HL-60 (cell line): ENCODE measurements around the gene PSRC1.

Source experiments
- DNase-seq, 2 experiments: peaks; one replicate each; pipeline ENCODE4 v3.0.0-alpha.2; 2010 to 2020; ENCODE audit warnings: low read depth in 1 of 2, low spot score in 1 of 2
- H3K27ac ChIP-seq: fragments of 250-450 bp; sonication (Bioruptor Pico); replicated peaks from 2 replicates; pipeline ENCODE4 v1.5.1; 2020; ENCODE audit warnings: mild to moderate bottlenecking, moderate library complexity
- H3K27me3 ChIP-seq: fragments of 250-450 bp; sonication (Bioruptor Pico); 2 replicates; pipeline ENCODE4 v1.5.1; 2021; ENCODE audit warnings: mild to moderate bottlenecking, moderate library complexity; ENCODE audit not compliant: insufficient read depth, poor library complexity, severe bottlenecking
- H3K4me3 ChIP-seq: replicated peaks from 2 replicates; pipeline ENCODE4 v1.5.1; 2011; ENCODE audit warnings: mild to moderate bottlenecking, control low read depth, low read length; ENCODE audit not compliant: insufficient read depth
- GABPA ChIP-seq: IDR thresholded peaks from 2 replicates; pipeline ENCODE4 v1.6.1; 2012; ENCODE audit warnings: low read depth
- POLR2AphosphoS5 ChIP-seq: IDR thresholded peaks from 2 replicates; pipeline ENCODE4 v1.6.1; 2012; ENCODE audit warnings: low read depth
- SPI1 ChIP-seq: IDR thresholded peaks from 2 replicates; pipeline ENCODE4 v1.6.1; 2012; ENCODE audit warnings: low read depth, mild to moderate bottlenecking, borderline replicate concordance
- TF ChIP-seq, protein P1 (sequence below): IDR thresholded peaks from 2 replicates; pipeline ENCODE4 v1.6.1; 2012; ENCODE audit warnings: low read depth; ENCODE audit not compliant: insufficient replicate concordance
- TF ChIP-seq, protein P2 (sequence below): IDR thresholded peaks from one replicate; pipeline ENCODE4 v1.5.1; 2011; ENCODE audit warnings: low read length, control low read depth, inconsistent platforms; ENCODE audit not compliant: insufficient read depth

PSRC1 gene

DNA sequence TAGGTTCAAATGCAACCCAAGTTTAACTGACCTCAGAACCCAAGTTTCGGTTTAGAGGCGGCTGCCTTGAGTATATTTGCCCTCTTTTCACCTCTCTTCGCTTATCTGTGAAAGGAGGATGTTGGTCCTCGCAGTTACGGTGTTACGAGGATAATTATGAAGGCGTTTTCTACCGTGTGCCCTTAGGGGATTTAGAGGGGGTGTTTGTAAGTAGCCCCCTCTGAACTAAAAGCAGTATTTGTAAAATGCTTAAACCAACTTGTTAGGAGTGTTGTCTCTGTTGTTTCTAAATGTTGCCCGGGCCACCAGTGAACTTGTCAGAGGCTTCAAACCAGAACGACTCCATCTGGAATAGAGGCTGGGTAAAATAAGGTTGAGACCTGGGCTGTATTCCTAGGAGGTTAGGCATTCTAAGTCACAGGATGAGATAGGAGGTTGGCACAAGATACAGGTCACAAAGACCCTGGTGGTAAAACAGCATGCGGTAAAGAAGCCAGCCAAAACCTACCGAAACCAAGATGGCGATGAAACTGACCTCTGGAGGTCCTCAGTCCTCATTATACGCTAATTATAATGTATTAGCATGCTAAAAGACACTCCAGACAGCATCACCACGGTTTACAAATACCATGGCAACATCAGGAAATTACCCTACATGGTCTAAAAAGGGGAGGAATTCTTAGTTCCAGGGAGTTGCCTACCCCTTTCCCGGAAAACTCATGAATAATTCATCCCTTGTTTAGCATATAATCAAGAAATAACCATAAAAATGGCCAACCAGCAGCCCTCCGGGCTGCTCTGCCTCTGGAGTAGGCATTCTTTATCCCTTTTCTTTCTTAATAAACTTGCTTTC is 1.0 kb upstream of the PSRC1 start:
- TF ChIP-seq, protein P1, sequence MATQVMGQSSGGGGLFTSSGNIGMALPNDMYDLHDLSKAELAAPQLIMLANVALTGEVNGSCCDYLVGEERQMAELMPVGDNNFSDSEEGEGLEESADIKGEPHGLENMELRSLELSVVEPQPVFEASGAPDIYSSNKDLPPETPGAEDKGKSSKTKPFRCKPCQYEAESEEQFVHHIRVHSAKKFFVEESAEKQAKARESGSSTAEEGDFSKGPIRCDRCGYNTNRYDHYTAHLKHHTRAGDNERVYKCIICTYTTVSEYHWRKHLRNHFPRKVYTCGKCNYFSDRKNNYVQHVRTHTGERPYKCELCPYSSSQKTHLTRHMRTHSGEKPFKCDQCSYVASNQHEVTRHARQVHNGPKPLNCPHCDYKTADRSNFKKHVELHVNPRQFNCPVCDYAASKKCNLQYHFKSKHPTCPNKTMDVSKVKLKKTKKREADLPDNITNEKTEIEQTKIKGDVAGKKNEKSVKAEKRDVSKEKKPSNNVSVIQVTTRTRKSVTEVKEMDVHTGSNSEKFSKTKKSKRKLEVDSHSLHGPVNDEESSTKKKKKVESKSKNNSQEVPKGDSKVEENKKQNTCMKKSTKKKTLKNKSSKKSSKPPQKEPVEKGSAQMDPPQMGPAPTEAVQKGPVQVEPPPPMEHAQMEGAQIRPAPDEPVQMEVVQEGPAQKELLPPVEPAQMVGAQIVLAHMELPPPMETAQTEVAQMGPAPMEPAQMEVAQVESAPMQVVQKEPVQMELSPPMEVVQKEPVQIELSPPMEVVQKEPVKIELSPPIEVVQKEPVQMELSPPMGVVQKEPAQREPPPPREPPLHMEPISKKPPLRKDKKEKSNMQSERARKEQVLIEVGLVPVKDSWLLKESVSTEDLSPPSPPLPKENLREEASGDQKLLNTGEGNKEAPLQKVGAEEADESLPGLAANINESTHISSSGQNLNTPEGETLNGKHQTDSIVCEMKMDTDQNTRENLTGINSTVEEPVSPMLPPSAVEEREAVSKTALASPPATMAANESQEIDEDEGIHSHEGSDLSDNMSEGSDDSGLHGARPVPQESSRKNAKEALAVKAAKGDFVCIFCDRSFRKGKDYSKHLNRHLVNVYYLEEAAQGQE: no peak
- TF ChIP-seq SPI1 (no peak), POLR2AphosphoS5 (no peak), GABPA (no peak)
- TF ChIP-seq, protein P2, sequence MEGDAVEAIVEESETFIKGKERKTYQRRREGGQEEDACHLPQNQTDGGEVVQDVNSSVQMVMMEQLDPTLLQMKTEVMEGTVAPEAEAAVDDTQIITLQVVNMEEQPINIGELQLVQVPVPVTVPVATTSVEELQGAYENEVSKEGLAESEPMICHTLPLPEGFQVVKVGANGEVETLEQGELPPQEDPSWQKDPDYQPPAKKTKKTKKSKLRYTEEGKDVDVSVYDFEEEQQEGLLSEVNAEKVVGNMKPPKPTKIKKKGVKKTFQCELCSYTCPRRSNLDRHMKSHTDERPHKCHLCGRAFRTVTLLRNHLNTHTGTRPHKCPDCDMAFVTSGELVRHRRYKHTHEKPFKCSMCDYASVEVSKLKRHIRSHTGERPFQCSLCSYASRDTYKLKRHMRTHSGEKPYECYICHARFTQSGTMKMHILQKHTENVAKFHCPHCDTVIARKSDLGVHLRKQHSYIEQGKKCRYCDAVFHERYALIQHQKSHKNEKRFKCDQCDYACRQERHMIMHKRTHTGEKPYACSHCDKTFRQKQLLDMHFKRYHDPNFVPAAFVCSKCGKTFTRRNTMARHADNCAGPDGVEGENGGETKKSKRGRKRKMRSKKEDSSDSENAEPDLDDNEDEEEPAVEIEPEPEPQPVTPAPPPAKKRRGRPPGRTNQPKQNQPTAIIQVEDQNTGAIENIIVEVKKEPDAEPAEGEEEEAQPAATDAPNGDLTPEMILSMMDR: no peak
- H3K27me3 ChIP-seq: no peaks in the 10 kb centered on the region
- peak overlapping the region; percentile 84 for H3K4me3 ChIP-seq
- H3K27ac ChIP-seq: peak overlapping the region; percentile 82
- no peak for DNase-seq

DNA sequence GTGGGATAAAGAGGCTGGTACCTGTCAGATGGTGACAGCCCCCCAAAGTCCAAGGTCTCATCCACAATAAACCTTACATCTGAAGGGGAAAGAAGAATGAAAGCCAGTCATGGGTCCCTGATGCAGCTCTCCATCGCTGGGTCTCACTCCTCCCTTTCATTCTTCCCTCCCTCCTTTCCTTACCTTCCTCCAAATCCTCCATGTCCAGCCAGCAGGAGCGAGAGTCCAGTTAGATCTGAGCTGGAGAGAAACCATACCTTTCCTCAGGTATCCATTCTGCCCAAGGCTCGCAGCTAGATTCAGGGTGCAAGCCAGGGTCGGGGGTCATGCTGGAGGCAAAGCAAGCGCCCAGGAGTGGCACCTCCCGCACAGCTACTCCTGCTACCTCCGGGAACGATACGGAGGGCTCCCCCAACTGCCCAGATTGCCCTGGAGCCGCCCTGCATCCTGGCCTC is 421 bp downstream of the PSRC1 start:
- peak overlapping the region; percentile 84 for H3K4me3 ChIP-seq
- H3K27ac ChIP-seq: peak overlapping the region; percentile 82
- DNase-seq: no peak
- H3K27me3 ChIP-seq: no peaks in the 10 kb centered on the region
- no peak for TF ChIP-seq POLR2AphosphoS5
- TF ChIP-seq, protein P1: no peak
- TF ChIP-seq SPI1: no peak
- TF ChIP-seq GABPA: no peak
- TF ChIP-seq, protein P2: no peak

DNA sequence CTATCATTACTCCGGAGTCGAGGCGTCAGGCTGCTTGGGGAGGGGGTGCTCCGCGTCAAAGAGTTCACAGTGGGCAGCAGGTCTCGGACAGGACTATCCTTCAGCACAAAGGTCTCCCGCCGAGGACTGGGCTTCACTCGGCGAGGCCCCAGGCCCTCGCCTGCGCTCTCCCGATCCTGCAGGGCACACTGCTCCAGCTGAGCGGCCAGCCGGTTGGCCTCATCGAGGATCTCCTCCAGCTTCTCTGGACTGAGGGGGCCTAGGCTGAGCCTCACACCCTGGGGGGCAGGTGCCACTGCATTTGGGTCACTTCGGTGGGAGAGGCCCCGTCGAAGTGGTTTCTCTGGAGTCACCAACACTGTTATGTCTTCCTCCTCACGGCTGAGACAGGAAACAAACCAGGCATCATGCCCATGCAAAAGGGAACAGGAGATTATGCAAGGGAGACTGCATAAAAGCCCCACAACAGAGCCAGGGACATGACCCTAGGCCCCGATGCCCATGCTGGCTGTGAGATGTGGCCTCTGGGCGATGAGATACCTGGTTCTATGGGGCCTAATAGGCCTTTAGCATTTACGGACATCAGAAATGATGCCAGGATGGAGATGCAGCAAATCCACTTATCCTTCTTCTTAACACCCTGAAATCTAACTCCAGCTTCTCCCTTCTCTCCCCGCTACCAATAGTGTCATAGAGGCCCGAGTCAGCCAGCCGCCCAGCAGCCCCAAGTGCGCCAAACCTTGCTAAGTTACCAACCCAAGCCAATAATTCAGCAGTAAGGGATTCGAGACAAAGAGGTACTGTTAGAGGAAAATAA is 1.1 kb downstream of the PSRC1 start:
- peak in 1 of 2 experiments; percentile 69 for DNase-seq
- TF ChIP-seq POLR2AphosphoS5 (0 out of 2 replicates have a peak, but pooled peaks have one; percentile 36), SPI1 (peak; percentile 19; the same call in 1 of the 2 replicates)
- TF ChIP-seq, protein P1: no peak
- H3K27me3 ChIP-seq: no peaks in the 10 kb centered on the region
- H3K4me3 ChIP-seq: peak overlapping the region; percentile 84
- H3K27ac ChIP-seq: peak overlapping the region; percentile 82
